ENCODE measurements around the gene EPB41L3.

Gene EPB41L3

DNA sequence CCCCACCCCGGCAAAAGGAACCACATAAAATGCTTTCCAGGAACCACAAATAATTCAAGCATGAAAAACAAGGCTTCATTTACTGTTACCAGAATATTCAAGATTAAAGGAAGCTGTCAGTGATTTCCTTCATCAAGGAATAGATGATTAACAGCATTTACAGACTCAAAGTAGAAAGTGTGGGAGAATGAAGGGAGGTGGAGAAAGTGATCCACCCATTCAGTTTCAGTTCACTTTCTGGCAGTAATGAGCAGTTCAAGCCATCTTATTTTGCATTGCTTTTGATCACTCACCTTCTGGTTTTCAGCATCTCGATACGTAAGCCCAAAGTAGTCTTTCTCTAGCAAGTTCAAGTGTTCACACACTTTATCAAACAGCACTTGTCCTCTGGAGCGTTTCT, 99.0 kb downstream of the EPB41L3 start:
- TF ChIP-seq GATA1 (IDR thresholded peaks at IDR 0.05; ENCODE audit: low read depth, low read length) (no peak), POLR2A (IDR thresholded peaks at IDR 0.05; ENCODE audit: low read length) (no peak)
- no peak for DNase-seq

DNA sequence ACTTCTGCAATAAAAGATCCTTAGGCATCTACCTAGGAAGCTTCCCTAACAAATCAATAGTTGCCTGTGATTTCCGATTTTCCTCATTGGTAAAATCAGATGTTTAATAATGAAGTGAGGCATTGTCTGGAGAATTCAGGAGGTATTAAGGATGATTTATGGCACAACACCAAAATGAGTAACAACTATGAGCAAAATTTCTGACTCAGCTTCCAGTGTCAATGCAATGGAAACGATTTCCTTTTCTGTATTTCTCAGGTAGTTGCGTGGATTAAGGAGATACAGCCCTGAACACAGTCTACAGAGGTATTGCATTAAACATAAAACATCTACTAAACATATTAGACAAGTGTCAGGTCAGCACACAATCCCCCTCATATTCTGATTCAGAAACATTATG, 99.5 kb downstream of the EPB41L3 start:
- DNase-seq = no peak
- TF ChIP-seq GATA1 (IDR thresholded peaks at IDR 0.05; ENCODE audit: low read depth, low read length) = no peak
- no peak for TF ChIP-seq POLR2A (IDR thresholded peaks at IDR 0.05; ENCODE audit: low read length)

DNA sequence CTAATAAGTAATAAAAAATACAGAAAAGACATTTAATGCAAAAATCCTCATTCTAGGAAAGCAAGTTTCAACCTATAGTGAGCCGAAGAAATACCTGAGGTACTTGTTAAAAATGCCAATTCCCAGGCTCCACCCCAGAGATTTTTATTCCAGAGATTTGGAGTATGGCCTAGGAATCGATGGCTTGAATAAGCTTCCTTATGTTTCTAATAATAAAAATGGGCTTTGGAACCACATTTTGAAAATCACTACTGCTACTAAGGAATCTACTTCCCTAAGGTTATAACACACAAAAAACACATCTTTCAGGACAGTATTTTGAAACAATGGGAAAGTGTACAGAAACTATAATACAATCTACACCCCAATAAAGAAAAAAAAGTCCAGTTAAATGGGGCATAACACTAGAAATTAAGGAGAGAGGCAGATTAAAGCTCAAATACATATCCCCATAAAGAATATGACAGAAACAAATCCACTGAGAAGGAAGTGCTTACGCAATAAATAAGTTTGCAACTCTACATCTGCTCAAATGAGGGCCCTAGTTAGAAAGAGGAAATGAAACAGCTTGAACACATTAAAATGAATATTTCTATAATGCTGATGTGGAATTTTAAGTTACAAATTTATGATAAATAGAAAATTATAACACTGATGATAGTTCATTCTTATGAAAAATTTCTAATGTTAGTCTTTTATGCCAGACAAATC, 103.7 kb downstream of the EPB41L3 start:
- TF ChIP-seq POLR2A (IDR thresholded peaks at IDR 0.05; ENCODE audit: low read length) (no peak), GATA1 (IDR thresholded peaks at IDR 0.05; ENCODE audit: low read depth, low read length) (no peak)
- DNase-seq = no peak

DNA sequence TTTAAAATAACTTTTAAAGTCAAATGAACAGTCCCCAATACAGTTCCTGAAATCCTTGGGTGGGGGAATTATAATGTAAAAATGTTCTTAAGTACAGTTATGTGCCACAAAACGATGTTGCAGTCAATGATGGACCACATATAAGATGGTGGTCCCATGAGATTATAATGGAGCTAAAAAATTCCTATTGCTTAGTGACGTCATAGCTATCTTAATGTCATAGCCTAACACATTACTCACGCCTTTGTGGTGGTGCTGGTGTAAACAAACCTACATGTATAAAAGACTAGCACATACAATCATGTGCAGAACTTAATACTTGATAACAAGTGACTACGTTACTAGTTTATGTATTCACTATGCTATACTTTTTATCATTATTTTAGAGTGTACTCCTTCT, 109.4 kb downstream of the EPB41L3 start:
- no peak for DNase-seq

DNA sequence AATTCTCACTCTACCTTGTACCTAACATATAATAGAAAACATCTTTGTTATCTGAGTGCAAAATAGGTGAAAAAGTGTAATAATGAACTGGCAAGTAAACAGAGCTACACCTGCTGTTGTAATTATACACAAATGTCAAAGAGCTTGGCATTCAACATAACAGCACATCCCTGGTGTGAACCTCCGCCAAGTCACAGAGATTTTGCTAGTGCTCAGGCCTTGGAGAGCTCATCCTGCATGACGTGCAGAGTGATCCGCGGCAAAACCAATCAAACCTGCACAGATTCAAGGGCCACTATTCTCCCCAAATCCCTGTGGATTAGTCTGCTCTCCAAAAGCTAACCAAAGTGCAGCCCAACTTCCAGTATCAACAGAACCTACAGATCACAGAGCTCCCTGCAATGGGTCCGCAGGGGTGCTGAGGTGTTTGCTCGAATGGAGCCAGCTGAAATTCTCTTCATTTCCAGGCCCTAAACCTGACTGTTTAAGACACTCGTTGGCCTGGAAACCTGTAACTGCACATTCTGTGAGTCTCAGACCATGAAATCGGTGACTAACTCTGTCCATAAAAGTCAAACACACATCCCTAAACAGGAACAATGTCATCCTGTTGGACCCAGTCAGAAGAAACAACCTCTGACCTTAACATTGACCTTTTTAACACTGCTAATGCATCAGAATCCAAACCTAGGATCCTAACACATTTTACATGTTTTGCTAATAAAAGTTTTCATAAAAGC, 111.8 kb downstream of the EPB41L3 start:
- TF ChIP-seq POLR2A (IDR thresholded peaks at IDR 0.05; ENCODE audit: low read length) (no peak), GATA1 (IDR thresholded peaks at IDR 0.05; ENCODE audit: low read depth, low read length) (no peak)
- DNase-seq = no peak

More for the DNA sequence above, 109.4 kb downstream of the EPB41L3 start:
- TF ChIP-seq GATA1 (IDR thresholded peaks at IDR 0.05; ENCODE audit: low read depth, low read length) = no peak
- TF ChIP-seq POLR2A (IDR thresholded peaks at IDR 0.05; ENCODE audit: low read length) = no peak

DNA sequence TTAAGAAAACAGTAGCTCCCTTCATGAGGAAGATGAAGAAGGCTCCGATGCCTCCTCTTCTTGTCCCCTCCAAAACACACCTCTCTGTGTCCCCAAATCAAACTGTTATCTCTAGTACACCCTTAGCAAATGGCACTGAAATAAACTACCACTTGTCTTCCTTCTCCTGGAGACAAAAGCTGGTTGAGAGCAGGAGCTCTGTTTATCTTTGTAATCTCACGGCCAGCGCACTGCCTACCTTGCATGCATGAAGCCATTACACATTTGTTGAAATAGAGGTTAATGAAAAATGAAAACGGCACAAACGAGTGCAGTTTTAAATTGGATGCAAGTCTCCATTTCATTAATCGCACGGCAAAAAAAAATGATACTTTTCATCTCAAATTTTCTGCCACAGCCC, 113.7 kb downstream of the EPB41L3 start:
- TF ChIP-seq GATA1 (IDR thresholded peaks at IDR 0.05; ENCODE audit: low read depth, low read length) = no peak
- no peak for TF ChIP-seq POLR2A (IDR thresholded peaks at IDR 0.05; ENCODE audit: low read length)
- no peak for DNase-seq

DNA sequence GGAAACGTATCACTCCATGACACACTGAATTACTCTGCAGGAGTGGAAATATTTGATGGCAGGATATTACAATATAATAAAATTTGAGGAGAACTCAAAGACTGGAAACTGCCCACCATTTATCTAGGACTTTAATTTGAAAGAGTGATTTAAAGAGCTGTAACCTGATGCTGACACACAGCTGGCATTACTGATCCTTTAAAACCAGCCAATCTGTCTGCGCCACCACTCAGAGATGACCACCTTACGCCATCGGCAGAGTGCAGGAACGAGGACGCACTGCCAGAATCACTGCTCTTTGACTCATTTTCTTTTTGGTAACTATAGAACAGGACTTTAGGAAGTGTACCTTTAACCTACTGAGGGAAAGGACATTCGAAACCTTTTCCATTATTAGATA, 114.1 kb downstream of the EPB41L3 start:
- TF ChIP-seq GATA1 (IDR thresholded peaks at IDR 0.05; ENCODE audit: low read depth, low read length) = no peak
- no peak for TF ChIP-seq POLR2A (IDR thresholded peaks at IDR 0.05; ENCODE audit: low read length)
- no peak for DNase-seq

DNA sequence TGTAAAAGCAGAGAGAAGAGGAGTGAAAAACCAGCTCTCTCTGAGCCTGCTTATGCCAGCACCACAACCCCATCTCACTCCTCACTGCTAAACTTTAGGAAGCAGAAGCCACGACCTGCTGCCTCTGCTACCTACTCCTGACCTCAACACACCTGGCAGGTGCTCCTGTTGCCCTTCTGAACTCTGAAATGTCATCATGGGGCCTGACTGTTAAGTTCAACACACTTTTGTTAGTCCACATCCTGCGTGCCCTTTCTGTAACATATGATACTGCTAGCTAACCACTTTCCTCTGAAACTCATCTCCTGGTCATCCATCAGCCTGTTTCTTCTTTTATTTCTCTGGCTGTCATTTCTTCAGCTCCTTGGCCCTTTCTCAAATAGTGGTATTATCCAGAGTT, 118.1 kb downstream of the EPB41L3 start:
- TF ChIP-seq POLR2A (IDR thresholded peaks at IDR 0.05; ENCODE audit: low read length) = no peak
- no peak for TF ChIP-seq GATA1 (IDR thresholded peaks at IDR 0.05; ENCODE audit: low read depth, low read length)
- no peak for DNase-seq

DNA sequence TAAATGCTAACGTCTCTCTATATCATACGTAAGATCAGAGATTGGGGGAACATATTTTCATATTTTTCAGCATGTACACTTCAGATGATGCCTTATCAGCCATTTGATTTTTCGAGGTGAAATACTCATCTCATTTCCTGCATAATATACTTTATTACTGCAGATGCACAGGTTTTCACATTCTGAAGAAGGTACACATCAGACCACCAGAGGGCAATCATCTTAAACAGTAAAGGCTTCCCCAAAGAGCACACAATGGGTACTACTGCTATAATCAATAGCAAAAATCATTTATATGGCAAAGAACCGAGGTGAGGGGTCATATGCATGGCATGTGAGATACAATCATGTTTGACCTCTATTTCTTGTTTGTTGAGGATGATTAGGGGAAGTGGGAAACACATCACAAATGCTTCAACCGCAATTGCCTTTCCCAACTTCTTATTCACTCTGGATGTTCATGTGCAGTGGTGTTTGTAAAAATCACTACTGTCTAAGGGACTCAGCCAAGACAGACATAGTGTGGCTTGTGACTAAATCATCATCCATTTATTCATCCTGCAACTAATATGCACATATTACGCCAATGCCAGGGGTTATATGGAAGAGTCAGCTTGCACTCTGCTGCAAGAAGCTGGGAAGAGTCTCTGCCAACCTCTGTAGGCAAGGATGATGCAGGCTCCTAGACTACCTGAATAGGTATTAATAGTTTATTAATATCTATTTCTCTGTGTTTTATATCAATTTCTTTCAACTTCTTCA, 118.7 kb downstream of the EPB41L3 start:
- DNase-seq = peak; percentile 21 to 43
- TF ChIP-seq POLR2A (IDR thresholded peaks at IDR 0.05; ENCODE audit: low read length) (no peak), GATA1 (IDR thresholded peaks at IDR 0.05; ENCODE audit: low read depth, low read length) (no peak)

DNA sequence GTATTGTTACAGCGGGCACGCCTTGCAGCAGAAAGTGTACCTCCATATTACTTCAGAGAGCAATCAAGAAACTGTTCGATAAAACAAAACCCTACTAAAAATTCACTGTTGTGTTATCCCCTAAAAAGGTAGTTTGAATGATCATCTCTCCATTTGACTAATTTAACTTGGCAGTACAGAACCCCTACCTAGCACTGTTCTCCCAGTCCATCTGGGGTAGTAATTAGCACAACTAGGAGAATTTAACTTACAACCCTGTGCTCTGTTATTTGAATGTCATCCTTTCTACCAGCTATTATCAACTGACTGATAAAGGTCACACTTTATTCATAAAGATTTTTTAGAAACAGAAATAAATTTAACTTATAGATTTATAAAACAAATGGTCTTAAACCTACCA, 121.2 kb downstream of the EPB41L3 start:
- TF ChIP-seq POLR2A (IDR thresholded peaks at IDR 0.05; ENCODE audit: low read length) = no peak
- TF ChIP-seq GATA1 (IDR thresholded peaks at IDR 0.05; ENCODE audit: low read depth, low read length) = no peak
- DNase-seq = no peak

DNA sequence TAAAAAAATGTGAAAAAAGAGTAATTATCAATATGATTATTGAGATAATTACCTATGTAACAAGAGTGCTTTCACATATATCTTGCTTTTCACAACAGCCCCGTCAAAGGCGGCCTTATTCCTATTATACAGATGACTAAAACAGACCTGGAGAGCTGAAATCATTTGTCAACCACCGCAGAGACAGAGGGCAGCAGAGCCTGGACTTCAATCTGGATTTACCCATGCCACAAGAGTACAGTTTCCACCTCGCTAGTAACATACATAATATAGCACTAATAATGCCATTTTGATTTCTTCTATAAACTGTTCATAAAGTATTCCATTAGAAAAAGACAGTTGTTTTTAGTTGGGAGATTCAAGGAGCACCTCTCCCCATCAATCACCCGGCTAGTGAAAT, 121.8 kb downstream of the EPB41L3 start:
- TF ChIP-seq GATA1 (IDR thresholded peaks at IDR 0.05; ENCODE audit: low read depth, low read length) = no peak
- no peak for TF ChIP-seq POLR2A (IDR thresholded peaks at IDR 0.05; ENCODE audit: low read length)

DNA sequence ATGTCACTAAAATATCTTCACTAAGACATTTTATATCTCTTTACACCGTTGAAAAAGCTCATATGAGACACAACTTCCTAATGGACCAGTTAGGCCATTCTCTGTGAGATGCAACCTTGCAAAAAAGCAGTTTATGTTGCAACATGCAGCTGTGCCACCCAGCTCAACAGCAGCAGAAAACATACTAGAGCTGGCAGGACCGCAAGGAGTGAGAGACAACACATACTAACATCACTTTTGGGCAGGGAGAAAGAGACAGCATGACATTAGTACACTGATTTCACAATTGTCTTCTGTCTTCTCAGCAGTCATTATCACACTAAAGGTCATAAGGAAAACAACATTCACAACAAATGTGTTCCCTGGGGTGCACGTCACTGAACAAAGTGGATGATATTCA, 122.9 kb downstream of the EPB41L3 start:
- TF ChIP-seq GATA1 (IDR thresholded peaks at IDR 0.05; ENCODE audit: low read depth, low read length) = no peak
- no peak for TF ChIP-seq POLR2A (IDR thresholded peaks at IDR 0.05; ENCODE audit: low read length)
- DNase-seq = no peak

More for the DNA sequence above, 121.8 kb downstream of the EPB41L3 start:
- DNase-seq = no peak

DNA sequence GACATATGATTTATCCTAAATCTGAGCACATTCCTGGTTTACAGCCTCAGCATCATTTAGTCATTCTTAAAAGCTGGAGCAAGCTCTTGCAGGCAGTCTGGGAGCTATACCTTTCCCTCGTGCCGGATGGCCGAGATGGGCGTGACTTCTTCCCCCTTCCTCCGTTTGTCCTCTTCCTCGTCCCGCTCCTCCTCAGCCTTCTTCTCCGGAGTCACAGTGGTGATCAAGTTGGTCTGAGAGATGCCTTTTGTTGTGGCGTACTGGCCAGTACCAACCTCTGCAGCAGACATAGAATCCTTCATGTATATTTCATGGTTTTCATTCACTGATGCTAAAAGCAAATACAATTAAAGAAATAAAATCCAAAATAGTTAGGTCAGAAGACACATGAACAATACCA, 124.2 kb downstream of the EPB41L3 start:
- no peak for DNase-seq
- TF ChIP-seq GATA1 (IDR thresholded peaks at IDR 0.05; ENCODE audit: low read depth, low read length) (no peak), POLR2A (IDR thresholded peaks at IDR 0.05; ENCODE audit: low read length) (no peak)

DNA sequence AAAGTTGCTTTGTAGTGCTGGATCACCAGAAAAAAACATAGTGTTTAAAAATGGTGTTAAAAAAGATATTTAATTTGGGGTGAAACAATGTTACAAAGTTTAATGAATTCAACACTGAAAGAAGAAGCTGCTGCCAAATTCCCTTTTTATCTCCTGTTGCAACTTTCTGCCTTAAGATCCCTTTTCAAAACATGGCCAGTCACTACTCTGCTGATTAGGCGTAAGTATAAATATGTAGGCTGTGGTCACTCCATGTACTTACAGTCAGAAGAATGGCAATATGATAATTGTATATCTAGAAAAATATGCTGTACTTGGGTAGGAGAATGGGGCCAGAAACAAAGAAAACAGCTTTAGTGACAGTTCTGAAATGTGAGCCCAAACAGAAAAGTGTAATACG, 124.8 kb downstream of the EPB41L3 start:
- DNase-seq = no peak
- TF ChIP-seq GATA1 (IDR thresholded peaks at IDR 0.05; ENCODE audit: low read depth, low read length) (no peak), POLR2A (IDR thresholded peaks at IDR 0.05; ENCODE audit: low read length) (no peak)
